Left hindlimb (tissue), 1 donor: ENCODE measurements around the gene RTTN.

ENCODE experiments used
- DNase-seq: peaks from one replicate; pipeline ENCODE4 v3.0.0-alpha.2; 2018

Gene RTTN

GRCh38 chr18:70197026-70197425 lies 8.5 kb downstream of the RTTN start:
- no peak for DNase-seq

GRCh38 chr18:70195852-70196434 lies 9.5 kb downstream of the RTTN start:
- no peak for DNase-seq

GRCh38 chr18:70195014-70195614 lies 10.4 kb downstream of the RTTN start:
- no peak for DNase-seq

- no peak for DNase-seq
Observed at GRCh38 chr18:70194227-70194890, 11.1 kb downstream of the RTTN start.

- no peak for DNase-seq
Observed at GRCh38 chr18:70190529-70190928, 15.0 kb downstream of the RTTN start.

- no peak for DNase-seq
Observed at GRCh38 chr18:70188113-70188512, 17.4 kb downstream of the RTTN start.

GRCh38 chr18:70183441-70183840 lies 22.0 kb downstream of the RTTN start:
- DNase-seq = no peak

- no peak for DNase-seq
Observed at GRCh38 chr18:70182548-70182947, 22.9 kb downstream of the RTTN start.

GRCh38 chr18:70181725-70182124 lies 23.8 kb downstream of the RTTN start:
- DNase-seq = no peak

- no peak for DNase-seq
Observed at GRCh38 chr18:70181015-70181414, 24.5 kb downstream of the RTTN start.

- no peak for DNase-seq
Observed at GRCh38 chr18:70176537-70176936, 28.9 kb downstream of the RTTN start.

GRCh38 chr18:70175216-70175615 lies 30.3 kb downstream of the RTTN start:
- DNase-seq = no peak

GRCh38 chr18:70172225-70172624 lies 33.3 kb downstream of the RTTN start:
- no peak for DNase-seq

GRCh38 chr18:70169747-70170146 lies 35.7 kb downstream of the RTTN start:
- DNase-seq = no peak

GRCh38 chr18:70166668-70167067 lies 38.8 kb downstream of the RTTN start:
- DNase-seq = no peak

- DNase-seq = no peak
Observed at GRCh38 chr18:70165936-70166335, 39.6 kb downstream of the RTTN start.

- DNase-seq = no peak
Observed at GRCh38 chr18:70160073-70160678, 45.3 kb downstream of the RTTN start.

- no peak for DNase-seq
Observed at GRCh38 chr18:70158992-70159717, 46.3 kb downstream of the RTTN start.

- no peak for DNase-seq
Observed at GRCh38 chr18:70156886-70157285, 48.6 kb downstream of the RTTN start.

GRCh38 chr18:70154591-70155194 lies 50.8 kb downstream of the RTTN start:
- DNase-seq = no peak

GRCh38 chr18:70151614-70152013 lies 53.9 kb downstream of the RTTN start:
- no peak for DNase-seq

- no peak for DNase-seq
Observed at GRCh38 chr18:70149616-70150301, 55.7 kb downstream of the RTTN start.
